H9 (cell line): ENCODE results near the gene SLC23A2. TPM values are rescaled to one million over a fixed set of nuclear protein-coding genes. Genes with fewer than 3 reads are reported as not detected.

ENCODE experiments used
- DNase-seq: peaks from one replicate; pipeline ENCODE4 v3.0.0-alpha.2; 2017
- H2AFZ ChIP-seq: one replicate; pipeline ENCODE4 v1.6.1; 2013; ENCODE audit warnings: mild to moderate bottlenecking, low read length, control low read depth, moderate library complexity
- H2AK5ac ChIP-seq: 2 replicates; pipeline ENCODE4 v1.6.1; 2013; ENCODE audit warnings: low read length, control low read depth, mixed read lengths; ENCODE audit not compliant: insufficient read length
- H2BK120ac ChIP-seq: one replicate; pipeline ENCODE4 v1.6.1; 2013; ENCODE audit warnings: low read depth, mild to moderate bottlenecking, low read length, control low read depth, inconsistent platforms; ENCODE audit not compliant: poor library complexity, severe bottlenecking
- H2BK12ac ChIP-seq: 2 replicates; pipeline ENCODE4 v1.6.1; 2013; ENCODE audit warnings: low read length, control low read depth, mixed read lengths, low read depth; ENCODE audit not compliant: insufficient read length
- H2BK15ac ChIP-seq: 2 replicates; pipeline ENCODE4 v1.6.1; 2013; ENCODE audit warnings: low read depth, low read length, control low read depth
- H2BK20ac ChIP-seq: one replicate; pipeline ENCODE4 v1.6.1; 2013; ENCODE audit warnings: low read depth, mild to moderate bottlenecking, low read length, control low read depth, inconsistent platforms; ENCODE audit not compliant: poor library complexity, severe bottlenecking
- H2BK5ac ChIP-seq: 2 replicates; pipeline ENCODE4 v1.6.1; 2013; ENCODE audit warnings: low read length, control low read depth, mixed read lengths; ENCODE audit not compliant: insufficient read length
- H3K14ac ChIP-seq: 2 replicates; pipeline ENCODE4 v1.6.1; 2013; ENCODE audit warnings: low read length, control low read depth; ENCODE audit not compliant: insufficient read depth
- H3K18ac ChIP-seq: 2 replicates; pipeline ENCODE4 v1.6.1; 2013; ENCODE audit warnings: low read depth, mild to moderate bottlenecking, mixed read lengths, low read length, control low read depth; ENCODE audit not compliant: insufficient read length
- H3K23ac ChIP-seq: 2 replicates; pipeline ENCODE4 v1.6.1; 2013; ENCODE audit warnings: low read length, control low read depth, mixed read lengths, low read depth; ENCODE audit not compliant: insufficient read length
- H3K23me2 ChIP-seq: 2 replicates; pipeline ENCODE4 v1.6.1; 2013; ENCODE audit warnings: low read depth, mild to moderate bottlenecking, mixed read lengths, low read length, control low read depth; ENCODE audit not compliant: insufficient read length, poor library complexity, severe bottlenecking
- H3K27ac ChIP-seq: 2 replicates; pipeline ENCODE4 v1.5.1; 2013; ENCODE audit warnings: low read length, control low read depth, mixed read lengths, low read depth; ENCODE audit not compliant: insufficient read length
- H3K27me3 ChIP-seq: 2 replicates; pipeline ENCODE4 v1.6.1; 2013; ENCODE audit warnings: low read length, control low read depth, inconsistent platforms; ENCODE audit not compliant: insufficient read depth
- H3K4ac ChIP-seq: 2 replicates; pipeline ENCODE4 v1.6.1; 2013; ENCODE audit warnings: low read depth, mild to moderate bottlenecking, control low read depth, inconsistent platforms, low read length, moderate library complexity
- H3K4me1 ChIP-seq: 2 replicates; pipeline ENCODE4 v1.6.1; 2013; ENCODE audit warnings: low read length, control low read depth, inconsistent platforms; ENCODE audit not compliant: insufficient read depth
- H3K4me2 ChIP-seq: 2 replicates; pipeline ENCODE4 v1.6.1; 2013; ENCODE audit warnings: low read length, control low read depth, mixed read lengths; ENCODE audit not compliant: insufficient read length, insufficient read depth
- H3K56ac ChIP-seq: 2 replicates; pipeline ENCODE4 v1.6.1; 2013; ENCODE audit warnings: low read depth, mild to moderate bottlenecking, mixed read lengths, low read length, control low read depth; ENCODE audit not compliant: insufficient read length
- H3K79me1 ChIP-seq: 2 replicates; pipeline ENCODE4 v1.6.1; 2013; ENCODE audit warnings: low read depth, mild to moderate bottlenecking, moderate library complexity, low read length, control low read depth, inconsistent platforms; ENCODE audit not compliant: insufficient read depth, poor library complexity, severe bottlenecking
- H3K79me2 ChIP-seq: 2 replicates; pipeline ENCODE4 v1.6.1; 2013; ENCODE audit warnings: low read length, control low read depth, inconsistent platforms; ENCODE audit not compliant: insufficient read depth
- H3K9ac ChIP-seq: 2 replicates; pipeline ENCODE4 v1.6.1; 2013; ENCODE audit warnings: low read length, control low read depth, mixed read lengths; ENCODE audit not compliant: insufficient read length; ENCODE audit errors: extremely low read depth
- H3K9me3 ChIP-seq: one replicate; pipeline ENCODE4 v1.6.1; 2013; ENCODE audit warnings: low read depth, low read length, inconsistent platforms; ENCODE audit not compliant: control insufficient read depth
- H3T11ph ChIP-seq: one replicate; pipeline ENCODE4 v1.6.1; 2013; ENCODE audit warnings: mild to moderate bottlenecking, low read length, control low read depth, inconsistent platforms
- H4K20me1 ChIP-seq: one replicate; pipeline ENCODE4 v1.6.1; 2013; ENCODE audit not compliant: control insufficient read depth, insufficient read length, insufficient read depth
- H4K5ac ChIP-seq: 2 replicates; pipeline ENCODE4 v1.6.1; 2013; ENCODE audit warnings: low read depth, mild to moderate bottlenecking, mixed read lengths, low read length, control low read depth; ENCODE audit not compliant: insufficient read length
- H4K8ac ChIP-seq: replicated peaks from 2 replicates; pipeline ENCODE4 v1.6.1; 2013; ENCODE audit warnings: low read length, control low read depth, mixed read lengths, low read depth; ENCODE audit not compliant: insufficient read length
- H4K91ac ChIP-seq: 2 replicates; pipeline ENCODE4 v1.6.1; 2013; ENCODE audit warnings: low read depth, mild to moderate bottlenecking, moderate library complexity, mixed read lengths, low read length, control low read depth; ENCODE audit not compliant: insufficient read length
- H3K27ac Mint-ChIP-seq, 3 experiments: 2 replicates in 2 of 3; 3 replicates in 1 of 3; pipeline ENCODE4 v1.8.0; 2020 to 2021; ENCODE audit warnings: mixed read lengths in 3 of 3, mild to moderate bottlenecking in 1 of 3, moderate library complexity in 1 of 3
- H3K27me3 Mint-ChIP-seq: 2 replicates; pipeline ENCODE4 v1.8.0; 2021; ENCODE audit warnings: low read depth, mild to moderate bottlenecking, moderate library complexity, mixed read lengths
- H3K36me3 Mint-ChIP-seq, 3 experiments: 2 replicates in 2 of 3; 3 replicates in 1 of 3; pipeline ENCODE4 v1.8.0; 2020 to 2021; ENCODE audit warnings: low read depth in 3 of 3, mixed read lengths in 3 of 3; ENCODE audit not compliant: insufficient read depth in 1 of 3
- H3K4me1 Mint-ChIP-seq, 2 experiments: 2 replicates each; pipeline ENCODE4 v1.8.0; 2020; ENCODE audit warnings: mixed read lengths in 2 of 2
- H3K4me3 Mint-ChIP-seq, 2 experiments: 2 replicates in 1 of 2; 3 replicates in 1 of 2; pipeline ENCODE4 v1.8.0; 2020 to 2021; ENCODE audit warnings: mild to moderate bottlenecking in 2 of 2, mixed read lengths in 2 of 2, moderate library complexity in 1 of 2
- H3K9me3 Mint-ChIP-seq, 2 experiments: 2 replicates in 1 of 2; 3 replicates in 1 of 2; pipeline ENCODE4 v1.8.0; 2020; ENCODE audit warnings: mild to moderate bottlenecking in 2 of 2, mixed read lengths in 2 of 2, moderate library complexity in 1 of 2
- CTCF ChIP-seq: fragments of 200-600 bp; sonication (generic); conservative IDR thresholded peaks from 3 replicates; pipeline ENCODE4 v1.8.0; 2021; ENCODE audit warnings: antibody characterized with exemption, mild to moderate bottlenecking
- WGBS: extraction: QIAGEN DNeasy Blood & Tissue Kit; methylation state at CpG from one replicate; pipeline ENCODE4 v1.1.7; 2013; ENCODE audit warnings: missing lambda C conversion rate, low lambda C conversion rate, mixed read lengths; ENCODE audit not compliant: insufficient read length; ENCODE audit errors: extremely low coverage; 5-methylcytosine and 5-hydroxymethylcytosine counted together
- total RNA-seq: library from RNA; stranded (reverse); gene quantifications from 2 replicates; pipeline ENCODE4 v1.2.1, GENCODE V29; 2021

The SLC23A2 gene
- total RNA-seq, 1 experiment from 2014 or later: 16.5 TPM

GRCh38 chr20:4905195-4905594 lies 96.1 kb downstream of the SLC23A2 start:
- no CpG with 5 or more reads among the region's 4 CpGs for WGBS
- peaks cover 3 to 4% of the 10 kb centered on the region in 2 experiments; a peak in 4 of 5 replicates for H3K9me3 Mint-ChIP-seq
- no peak overlapping the region for H2BK120ac ChIP-seq

More at GRCh38 chr20:4905195-4905594, 96.1 kb downstream of the SLC23A2 start:
- TF ChIP-seq CTCF: no peak
- no peaks in the 10 kb centered on the region for H4K20me1 ChIP-seq
- no peak overlapping the region for H4K8ac ChIP-seq
- H3K27ac ChIP-seq: no peak overlapping the region
- H2BK5ac ChIP-seq: no peak overlapping the region
- no peak overlapping the region for H2AK5ac ChIP-seq
- no peak overlapping the region for H2BK15ac ChIP-seq
- no peak overlapping the region for H4K91ac ChIP-seq
- peaks cover 13 to 15% (median 13%) of the 10 kb centered on the region in 3 experiments for H3K36me3 Mint-ChIP-seq
- no peak overlapping the region for H3K9ac ChIP-seq
- H3K4me1 ChIP-seq: no peaks in the 10 kb centered on the region
- no peaks in the 10 kb centered on the region for H3K27me3 ChIP-seq
- no peak overlapping the region for H4K5ac ChIP-seq
- H3K23me2 ChIP-seq: no peaks in the 10 kb centered on the region
- H3K4me3 Mint-ChIP-seq: no peak overlapping the region
- H3K9me3 ChIP-seq: no peaks in the 10 kb centered on the region
- no peak overlapping the region for H2AFZ ChIP-seq
- no peaks in the 10 kb centered on the region; the same call in 1 of the 2 replicates for H3K27me3 Mint-ChIP-seq
- H3K23ac ChIP-seq: no peak overlapping the region
- H3K79me1 ChIP-seq: no peaks in the 10 kb centered on the region
- H3T11ph ChIP-seq: no peak overlapping the region
- H3K4me1 Mint-ChIP-seq: peaks cover 2 to 8% of the 10 kb centered on the region in 2 experiments; a peak in 2 of 4 replicates
- H2BK12ac ChIP-seq: no peak overlapping the region
- H2BK20ac ChIP-seq: no peak overlapping the region
- DNase-seq: no peak
- no peak overlapping the region for H3K4ac ChIP-seq
- no peak overlapping the region for H3K14ac ChIP-seq
- no peak overlapping the region for H3K18ac ChIP-seq
- H3K27ac Mint-ChIP-seq: no peak overlapping the region; a peak in 1 of 7 replicates
- no peak overlapping the region for H3K56ac ChIP-seq
- H3K4me2 ChIP-seq: no peak overlapping the region
- H3K79me2 ChIP-seq: no peaks in the 10 kb centered on the region
